Effector CD4-positive, alpha-beta T cell (primary cell): Measurements from ENCODE around the gene ZNF230.

Experiments used
- DNase-seq: peaks from one replicate; pipeline ENCODE4 v3.0.0-alpha.2; 2020
- total RNA-seq: gene quantifications from one replicate; lab custom pipeline; 2026; lab: John Stamatoyannopoulos, UW

Gene ZNF230
- total RNA-seq = 5.1 reads per million, percentile 20 among the genes with 10 or more reads in this experiment

DNA sequence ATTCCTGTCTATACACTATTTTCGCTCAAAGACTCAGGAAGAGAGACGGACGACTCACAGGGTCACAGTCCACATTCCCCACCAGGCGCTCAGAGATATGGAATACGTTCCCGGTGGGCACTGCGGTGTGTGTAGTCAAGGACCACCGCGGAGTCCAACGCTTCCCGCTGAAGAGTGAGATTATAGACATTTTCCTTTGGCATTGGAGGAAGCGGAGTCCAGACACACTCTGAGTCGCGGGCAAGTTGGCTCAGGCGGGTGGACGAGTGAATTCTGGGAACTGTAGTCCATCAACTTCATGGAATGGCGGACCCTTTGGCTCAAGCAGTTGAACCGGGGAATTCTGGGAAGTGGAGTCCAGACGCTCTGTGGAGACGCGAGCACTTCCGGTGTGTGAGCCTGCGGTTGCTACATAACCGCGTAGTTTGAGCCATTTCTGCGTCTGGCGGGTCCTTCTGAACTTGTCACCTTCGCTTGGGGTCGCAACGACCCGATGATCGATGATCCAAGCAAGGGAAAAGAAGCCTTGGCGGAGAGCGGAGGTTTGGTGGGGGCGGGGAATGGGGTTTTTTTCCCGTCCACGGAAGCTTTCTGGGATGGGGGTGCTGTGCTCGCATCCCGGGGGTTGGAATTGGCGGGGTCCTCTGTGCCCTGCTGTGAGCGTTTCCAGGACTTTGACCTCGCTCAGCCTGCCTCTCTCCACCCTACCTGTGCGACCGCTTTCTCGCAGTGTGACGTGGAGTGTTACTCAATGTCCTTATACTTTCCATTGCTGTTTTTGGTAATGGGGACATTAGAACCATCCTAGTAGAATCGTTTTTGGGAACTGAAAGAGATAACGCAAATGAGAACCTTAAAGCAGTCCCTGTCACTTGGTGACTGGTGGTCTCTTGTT lies at the start of gene ZNF230:
Gene ZNF230 (plus strand): TSS at position 392 of the 895 bp plus-strand sequence. CDS start 4,122 bp downstream, outside the sequence.
- DNase-seq = peak; percentile 75

DNA sequence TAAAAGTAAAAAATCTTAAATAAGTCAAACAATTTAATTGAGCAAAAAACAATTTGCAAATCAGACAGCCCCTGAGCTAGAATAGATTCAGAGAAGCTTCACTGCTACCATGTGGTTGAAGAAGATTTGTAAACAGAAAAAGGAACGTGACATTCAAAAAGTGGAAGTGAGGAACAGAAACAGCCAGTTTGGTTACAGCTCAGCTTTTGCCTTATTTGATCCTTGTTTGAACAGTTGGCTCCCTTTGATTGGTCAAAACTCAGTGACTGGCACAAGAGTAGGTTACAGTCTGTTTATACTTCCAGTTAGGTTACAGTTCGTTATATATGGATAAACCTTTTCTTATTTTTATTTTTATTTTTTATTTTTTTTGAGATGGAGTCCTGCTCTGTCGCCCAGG lies 45.9 kb upstream of the ZNF230 start:
- no peak for DNase-seq

DNA sequence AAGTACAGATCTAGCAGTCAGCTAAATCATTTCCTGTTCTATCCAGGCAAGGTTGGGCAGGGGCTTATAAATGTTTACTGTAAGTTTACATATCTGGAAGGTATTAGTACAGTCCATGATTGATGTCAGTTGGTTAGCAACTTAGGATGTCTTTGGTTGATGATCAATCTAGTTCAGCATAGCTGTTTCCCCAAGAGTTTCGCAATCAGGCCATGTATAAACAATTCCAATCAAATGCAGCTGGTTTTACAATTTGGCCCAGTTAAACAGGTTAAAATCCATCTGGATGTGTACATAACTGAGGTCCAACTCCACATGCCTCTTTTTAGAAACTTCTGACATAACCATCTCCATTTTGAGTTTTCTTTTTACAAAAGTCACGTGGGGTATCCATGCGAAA lies 44.9 kb upstream of the ZNF230 start:
- DNase-seq = no peak

DNA sequence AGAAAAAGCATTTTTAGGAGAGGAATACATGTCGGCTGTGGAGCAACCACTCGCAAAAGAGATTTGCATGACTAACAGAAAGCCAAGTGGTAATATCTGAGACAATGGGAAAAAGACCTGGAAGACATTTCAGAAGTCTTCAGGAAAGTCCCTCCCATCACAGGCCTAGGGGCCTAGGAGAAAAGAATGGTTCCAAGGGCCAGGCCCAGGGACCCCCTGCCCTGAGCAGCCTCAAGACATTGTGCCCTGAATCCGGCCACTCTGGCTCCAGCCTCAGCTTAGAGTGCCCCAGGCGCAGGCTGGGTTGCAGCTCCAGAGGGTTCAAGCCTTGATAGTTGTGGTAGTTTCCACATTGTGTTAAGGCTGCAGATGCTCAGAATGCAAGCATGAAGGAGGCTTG lies 42.3 kb upstream of the ZNF230 start:
- no peak for DNase-seq

DNA sequence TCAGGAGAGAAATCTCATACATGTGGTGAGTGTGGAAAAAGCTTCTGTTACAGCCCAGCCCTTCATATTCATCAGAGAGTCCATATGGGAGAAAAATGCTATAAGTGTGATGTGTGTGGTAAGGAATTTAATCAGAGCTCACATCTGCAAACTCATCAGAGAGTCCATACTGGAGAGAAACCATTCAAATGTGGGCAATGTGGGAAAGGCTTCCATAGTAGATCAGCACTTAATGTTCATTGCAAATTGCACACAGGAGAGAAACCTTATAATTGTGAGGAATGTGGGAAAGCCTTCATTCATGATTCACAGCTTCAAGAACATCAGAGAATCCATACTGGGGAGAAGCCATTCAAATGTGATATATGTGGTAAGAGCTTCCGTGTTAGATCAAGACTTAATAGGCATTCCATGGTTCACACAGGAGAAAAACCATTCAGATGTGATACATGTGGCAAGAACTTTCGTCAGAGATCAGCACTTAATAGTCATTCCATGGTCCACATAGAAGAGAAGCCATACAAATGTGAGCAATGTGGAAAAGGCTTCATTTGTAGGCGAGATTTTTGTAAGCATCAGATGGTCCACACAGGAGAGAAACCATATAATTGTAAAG lies 36.6 kb upstream of the ZNF230 start:
- DNase-seq = no peak

DNA sequence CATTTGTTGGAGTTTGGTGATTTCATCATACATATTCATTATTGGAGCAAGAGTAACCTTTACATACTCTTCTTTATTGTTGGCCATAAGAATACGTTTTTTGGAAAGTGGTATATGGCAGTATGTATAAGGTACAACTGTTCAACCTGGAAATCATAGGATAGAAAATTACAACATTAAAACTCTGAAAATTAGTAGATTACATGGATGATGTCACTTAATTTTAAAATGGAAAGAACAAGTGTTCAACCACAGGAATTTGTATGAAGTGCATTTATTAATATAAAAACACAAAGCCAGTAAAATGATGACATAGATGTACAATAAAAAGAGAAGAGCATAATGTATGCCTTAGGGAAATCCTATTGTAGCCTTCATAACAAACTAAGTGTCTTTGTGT lies 26.0 kb upstream of the ZNF230 start:
- DNase-seq = no peak

DNA sequence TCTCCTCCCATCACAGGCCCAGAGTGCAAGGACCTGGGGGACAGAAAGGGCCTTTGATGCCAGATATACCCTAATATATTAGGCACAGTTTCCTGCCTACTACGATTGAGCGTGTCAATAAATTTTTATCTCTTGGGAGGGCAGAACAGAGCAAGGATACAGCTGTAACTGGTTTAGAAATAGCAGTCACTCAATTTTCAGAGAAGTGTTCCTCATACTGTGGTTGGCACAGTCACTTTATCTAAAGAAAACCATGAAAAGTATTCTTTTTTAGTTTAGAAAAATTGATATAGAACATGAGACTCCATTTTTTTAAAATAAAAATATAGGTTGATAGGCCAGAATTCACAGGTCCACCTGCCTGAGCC lies 19.2 kb upstream of the ZNF230 start:
- no peak for DNase-seq

DNA sequence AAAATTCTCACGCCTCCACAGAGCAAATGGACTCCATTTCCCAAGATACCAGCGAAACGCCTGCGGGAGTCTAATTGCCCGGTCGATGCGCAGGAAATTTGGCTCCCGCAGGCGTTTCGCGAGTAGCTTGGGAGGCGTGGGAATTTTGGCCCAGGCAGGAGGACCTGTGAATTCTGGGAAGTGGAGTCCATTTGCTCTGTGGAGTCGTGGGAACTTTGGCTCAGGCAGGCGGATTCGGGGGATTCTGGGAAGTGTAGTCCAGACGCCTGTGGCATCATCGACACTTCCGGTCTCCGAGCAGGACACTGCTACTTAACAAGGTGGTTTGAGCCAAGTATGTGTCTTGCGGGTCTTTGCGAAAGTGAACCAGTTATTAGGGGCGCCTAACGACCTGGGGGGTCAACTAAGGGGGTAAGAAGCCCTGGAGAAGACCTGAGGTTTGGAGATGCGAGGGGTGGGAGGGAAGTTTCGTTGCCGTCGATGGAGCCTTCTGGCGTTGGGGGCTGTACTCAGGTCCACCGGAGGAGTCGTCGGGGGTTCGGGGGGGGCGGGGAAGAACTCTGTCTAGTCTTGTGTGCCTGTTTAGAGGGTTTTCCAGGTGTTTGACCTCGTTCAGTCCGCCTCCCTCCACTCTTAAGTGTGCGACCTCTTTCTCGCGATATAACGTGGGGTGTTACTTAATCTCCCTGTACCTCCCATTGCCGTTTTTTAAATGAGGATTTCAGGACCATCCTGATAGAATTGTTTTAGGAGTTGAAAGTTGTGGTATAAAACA lies 18.7 kb upstream of the ZNF230 start, which contains the start of gene ZNF155:
Gene ZNF155 (plus strand): TSS at position 277 of the 775 bp plus-strand sequence. CDS start 4,356 bp downstream, outside the sequence.
- DNase-seq = peak; percentile 58

DNA sequence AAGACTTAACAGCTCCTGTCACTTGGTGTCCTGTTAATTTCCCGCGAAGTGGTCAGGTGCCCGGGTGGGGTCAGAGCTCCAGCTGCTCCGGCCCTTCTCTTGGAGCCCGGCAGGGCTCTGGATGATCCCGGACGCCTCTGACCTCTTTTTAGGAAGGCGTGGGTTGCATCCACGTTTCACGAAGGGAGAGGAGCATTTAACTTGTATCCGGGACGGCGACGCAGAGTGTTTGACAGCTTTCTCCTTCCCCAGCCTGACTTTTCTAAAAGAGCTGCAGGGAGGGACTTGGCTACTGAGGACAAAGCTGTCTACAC lies 18.1 kb upstream of the ZNF230 start:
- no peak for DNase-seq

DNA sequence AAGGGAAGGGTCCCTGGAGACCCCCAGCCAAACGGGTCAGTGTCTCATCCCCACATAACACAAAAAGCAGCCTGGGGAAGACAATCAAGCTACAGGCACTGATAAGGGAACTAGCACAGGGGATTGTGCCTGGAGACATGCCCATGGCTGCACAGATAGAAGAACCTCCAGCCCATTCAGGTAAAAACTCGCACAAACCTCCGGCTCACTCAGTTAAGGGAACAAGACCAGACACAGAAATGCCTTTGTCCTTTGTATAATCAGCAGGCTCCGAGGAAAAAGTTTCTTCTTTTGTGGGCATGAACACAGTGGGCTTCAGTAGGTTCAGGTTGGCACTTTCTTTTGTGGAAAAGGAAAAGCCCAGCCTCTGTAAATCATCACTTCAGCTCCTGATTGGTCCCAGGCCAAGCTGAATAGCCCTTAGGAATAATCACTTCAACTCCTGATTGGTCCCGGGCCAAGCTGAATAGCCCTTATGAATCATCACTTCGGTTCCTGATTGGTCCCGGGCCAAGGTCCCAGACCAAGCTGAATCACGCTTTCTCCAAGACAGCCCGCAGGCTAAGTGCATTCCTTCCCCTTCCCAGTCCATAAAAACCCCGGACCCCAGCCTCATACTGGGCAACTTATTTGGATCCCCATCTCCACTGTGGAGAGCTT lies 5.0 kb upstream of the ZNF230 start:
- DNase-seq = no peak

DNA sequence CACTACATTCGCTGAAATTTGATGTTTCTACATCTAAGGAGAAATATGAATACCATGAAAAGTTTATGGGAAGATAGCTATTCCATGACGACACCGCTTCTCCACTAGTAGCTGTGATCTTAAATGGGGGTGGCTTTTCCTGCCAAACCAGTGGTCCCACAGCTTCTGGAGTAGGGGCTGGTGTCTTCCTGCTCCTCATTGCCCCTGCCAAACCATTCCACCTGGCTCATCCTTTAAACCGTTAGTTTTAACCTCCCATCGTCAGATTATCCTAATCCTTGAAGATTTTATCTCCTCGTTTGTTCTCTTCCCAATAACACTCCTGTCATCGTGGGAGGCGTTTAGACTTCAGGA lies 568 bp upstream of the ZNF230 start:
- no peak for DNase-seq

DNA sequence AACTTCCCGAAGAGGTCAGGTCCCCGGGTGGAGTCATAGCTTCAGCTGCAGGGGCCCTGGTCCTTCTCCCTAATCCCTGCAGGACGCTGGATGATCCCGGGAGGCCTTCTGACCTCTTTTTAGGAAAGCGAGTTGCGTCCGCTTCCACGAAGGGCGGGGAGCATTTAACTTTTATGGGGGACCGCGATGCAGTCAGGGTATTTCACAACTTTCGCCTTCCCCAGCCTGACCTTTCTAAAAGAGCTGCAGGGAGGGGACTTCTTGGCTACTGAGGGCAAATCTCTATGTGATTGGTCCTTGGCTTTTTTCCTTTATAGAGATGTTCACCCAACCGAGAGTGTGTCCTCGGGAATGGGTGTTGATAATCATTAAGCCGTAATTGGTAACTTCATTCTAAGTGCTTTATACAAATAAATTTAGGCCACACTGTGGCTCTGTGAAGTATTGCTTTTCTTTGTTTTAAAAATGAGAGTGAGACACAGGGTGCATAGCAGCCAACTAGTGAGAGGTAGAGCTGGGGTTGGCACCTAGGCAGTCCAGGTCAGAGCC lies 778 bp downstream of the ZNF230 start:
- no peak for DNase-seq

DNA sequence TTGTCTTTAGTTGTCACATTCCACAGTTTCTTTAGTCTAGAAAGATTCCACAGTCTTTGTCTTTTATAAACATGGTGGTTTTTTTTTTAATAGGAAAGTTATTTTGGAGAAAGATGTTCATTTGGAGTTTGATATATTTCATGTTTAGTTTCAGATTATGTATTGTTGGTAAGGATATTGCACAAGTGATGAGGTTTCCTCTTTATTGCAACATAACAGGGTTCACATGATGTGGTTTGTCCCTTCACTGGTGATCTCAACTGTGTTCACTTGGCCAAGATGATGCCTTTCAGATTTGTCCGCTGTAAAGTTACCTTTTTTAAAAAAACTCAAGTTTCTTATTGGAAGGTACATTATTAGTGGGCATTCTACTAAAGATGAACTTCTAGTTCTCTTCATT lies 3.2 kb downstream of the ZNF230 start:
- DNase-seq = no peak

DNA sequence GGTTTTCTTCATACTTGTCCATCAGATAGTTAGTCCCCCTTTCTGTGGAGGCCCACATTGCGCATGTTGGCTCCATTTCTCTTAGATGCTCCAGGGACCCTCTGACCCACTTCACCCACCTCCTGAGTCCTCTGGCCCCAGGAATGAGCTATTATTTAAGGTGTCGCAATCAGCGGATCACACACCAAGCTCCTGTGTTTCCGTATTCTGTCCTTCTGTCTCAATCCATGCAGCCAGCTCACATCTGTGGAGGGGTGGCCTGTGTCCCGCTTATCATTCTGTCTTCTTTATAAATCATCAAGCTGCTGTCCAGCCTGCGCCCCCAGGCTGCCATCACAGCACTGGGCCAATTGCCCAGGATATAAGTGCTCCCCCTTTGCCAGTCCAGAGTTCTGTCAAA lies 4.7 kb downstream of the ZNF230 start:
- no peak for DNase-seq

DNA sequence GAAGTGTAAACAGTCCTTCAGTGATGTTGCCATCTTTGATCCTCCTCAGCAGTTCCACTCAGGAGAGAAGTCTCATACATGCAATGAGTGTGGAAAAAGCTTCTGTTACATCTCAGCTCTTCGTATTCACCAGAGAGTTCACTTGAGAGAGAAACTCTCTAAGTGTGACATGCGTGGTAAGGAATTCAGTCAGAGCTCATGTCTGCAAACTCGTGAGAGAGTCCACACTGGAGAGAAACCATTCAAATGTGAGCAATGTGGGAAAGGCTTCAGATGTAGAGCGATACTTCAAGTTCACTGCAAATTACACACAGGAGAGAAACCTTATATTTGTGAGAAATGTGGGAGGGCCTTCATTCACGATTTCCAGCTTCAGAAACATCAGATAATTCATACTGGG lies 7.7 kb downstream of the ZNF230 start:
- no peak for DNase-seq

DNA sequence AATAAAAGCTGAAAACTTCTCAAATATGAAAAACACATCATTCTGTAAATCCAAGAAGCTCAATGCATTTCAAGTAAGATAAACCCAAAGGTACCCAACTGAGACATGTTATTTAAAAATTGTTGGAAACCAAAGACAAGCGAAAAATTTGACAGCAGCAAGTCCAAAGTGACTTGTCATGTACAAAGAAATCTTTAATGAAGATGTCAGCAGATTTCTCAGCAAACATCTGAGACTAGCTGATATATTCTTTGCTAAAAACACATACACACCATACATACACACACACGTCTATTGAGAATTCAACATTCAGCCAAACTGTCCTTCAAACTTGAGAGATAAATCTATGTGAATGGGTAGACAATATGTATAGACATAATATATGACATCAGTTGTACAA lies 16.7 kb downstream of the ZNF230 start:
- no peak for DNase-seq

DNA sequence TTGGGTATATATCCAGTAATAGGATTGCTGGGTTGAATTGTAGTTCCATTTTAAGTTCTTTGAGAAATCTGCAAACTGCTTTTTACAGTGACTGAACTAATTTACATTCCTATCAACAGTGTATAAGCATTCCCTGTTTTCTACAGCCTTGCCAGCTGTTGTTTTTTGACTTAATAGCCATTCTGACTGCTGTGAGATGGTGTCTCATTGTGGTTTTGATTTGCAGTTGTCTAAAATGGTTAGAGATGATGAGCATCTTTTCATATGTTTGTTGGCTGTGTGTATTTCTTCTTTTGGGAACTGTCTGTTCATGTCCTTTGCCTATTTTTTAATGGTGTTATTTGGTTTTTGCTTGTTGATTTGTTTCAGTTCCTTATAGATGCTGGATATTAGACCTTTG lies 18.5 kb downstream of the ZNF230 start:
- DNase-seq = no peak

DNA sequence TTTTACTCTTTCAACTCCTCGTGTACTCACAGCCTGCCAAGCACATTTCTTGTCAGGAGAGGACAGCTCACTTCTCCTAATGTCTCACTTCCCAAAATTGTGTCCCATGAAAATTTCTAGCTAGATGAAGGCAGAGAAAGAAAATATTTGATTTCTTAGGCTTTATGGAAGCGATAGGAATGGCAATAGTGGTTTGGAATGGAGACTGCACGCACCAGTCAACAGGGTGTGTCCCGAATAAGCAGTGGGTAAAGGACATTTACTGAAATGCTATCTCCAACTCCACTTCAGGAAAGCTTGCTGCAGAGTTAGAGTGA lies 22.1 kb downstream of the ZNF230 start:
- DNase-seq = no peak

DNA sequence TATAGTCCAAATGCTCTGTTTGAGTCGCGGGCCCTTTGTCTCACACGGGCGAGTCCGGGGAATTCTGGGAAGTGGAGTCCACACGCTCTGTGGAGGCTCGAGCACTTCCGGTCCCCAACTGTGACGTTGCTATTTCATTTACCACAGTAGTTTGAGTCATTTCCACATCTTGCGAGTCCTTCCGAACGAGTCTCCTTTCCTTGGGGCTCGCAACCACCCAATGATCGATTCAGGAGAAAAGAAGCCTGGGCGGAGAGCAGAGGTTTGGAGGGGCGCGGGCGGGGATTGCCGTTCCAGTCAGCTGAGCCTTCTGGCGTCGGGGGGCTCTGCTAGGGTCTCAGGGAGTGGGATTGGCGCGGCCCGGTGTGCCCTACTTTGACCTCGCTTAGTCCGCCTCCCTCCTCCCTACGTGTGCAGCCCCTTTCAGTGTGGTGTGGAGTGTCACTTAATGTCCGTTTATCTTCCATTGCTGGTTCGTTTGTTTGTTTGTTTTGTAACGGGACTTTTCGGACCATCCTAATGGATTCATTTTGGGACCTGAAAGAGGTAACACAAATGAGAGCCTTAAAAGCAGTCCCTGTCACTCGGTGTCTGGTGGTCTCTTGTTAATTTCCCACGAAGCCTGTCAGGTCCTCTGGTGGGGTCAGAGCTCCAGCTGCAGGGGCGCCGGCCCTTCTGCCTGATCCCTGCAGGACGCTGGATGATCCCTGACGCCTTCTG lies 22.6 kb downstream of the ZNF230 start, which contains the start of gene ZNF222:
Gene ZNF222 (plus strand): TSS at position 163 of the 720 bp plus-strand sequence. CDS start 58 bp downstream, at position 221.
- DNase-seq = peak; percentile 66

DNA sequence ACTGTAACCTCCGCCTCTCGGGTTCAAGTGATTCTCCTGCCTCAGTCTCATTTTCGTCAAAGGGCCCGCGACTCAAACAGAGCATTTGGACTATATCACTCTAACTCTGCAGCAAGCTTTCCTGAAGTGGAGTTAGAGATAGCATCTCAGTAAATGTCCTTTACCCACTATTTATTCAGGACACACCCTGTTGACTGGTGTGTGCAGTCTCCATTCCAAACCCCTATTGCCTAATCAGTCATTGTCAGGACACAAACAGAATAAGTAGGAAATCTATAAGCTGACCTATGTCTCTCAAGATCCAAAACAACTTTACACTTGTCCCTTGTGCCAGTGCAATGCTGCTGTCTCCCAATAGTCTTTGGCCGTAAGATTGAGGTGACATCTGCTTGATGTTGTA lies 23.9 kb downstream of the ZNF230 start:
- DNase-seq = no peak

DNA sequence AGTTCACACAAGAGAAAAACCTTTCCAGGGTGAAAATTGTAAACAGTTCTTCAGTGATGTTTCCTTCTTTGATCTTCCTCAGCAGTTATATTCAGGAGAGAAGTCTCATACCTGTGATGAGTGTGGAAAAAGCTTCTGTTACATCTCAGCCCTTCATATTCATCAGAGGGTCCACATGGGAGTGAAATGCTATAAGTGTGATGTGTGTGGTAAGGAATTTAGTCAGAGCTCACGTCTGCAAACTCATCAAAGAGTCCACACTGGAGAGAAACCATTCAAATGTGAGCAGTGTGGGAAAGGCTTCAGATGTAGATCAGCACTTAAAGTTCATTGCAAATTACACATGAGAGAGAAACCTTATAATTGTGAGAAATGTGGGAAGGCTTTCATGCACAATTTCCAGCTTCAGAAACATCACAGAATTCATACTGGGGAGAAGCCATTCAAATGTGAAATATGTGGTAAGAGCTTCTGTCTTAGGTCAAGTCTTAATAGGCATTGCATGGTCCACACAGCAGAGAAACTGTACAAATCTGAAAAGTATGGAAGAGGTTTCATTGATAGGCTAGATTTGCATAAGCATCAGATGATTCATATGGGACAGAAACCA lies 29.3 kb downstream of the ZNF230 start:
- DNase-seq = no peak

DNA sequence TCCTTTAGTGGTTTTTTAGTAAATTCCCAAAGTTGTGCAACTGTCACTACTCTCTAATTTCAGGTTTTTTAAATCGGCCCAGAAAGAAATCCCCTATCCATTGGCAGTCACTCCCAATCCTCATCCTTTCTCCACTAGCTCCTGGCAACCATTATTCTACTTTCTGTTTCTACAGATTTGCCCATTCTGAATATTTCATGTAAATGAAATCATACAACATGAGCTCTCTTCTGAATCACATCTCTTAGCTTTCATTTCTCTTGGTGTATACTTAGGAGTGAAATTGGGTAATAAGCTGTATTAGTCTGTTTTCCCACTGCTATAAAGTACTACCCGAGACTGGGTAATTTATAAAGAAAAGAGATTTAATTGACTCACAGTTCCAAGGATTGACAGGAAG lies 39.4 kb downstream of the ZNF230 start:
- DNase-seq = no peak
